Type B pancreatic cell (in vitro differentiated cells): ENCODE measurements around the gene XPC. TPM values are rescaled to one million over a fixed set of nuclear protein-coding genes. Genes with fewer than 3 reads are reported as not detected.

ENCODE experiments used
- DNase-seq: peaks from one replicate; pipeline ENCODE4 v3.0.0; 2021; ENCODE audit warnings: mixed read lengths; ENCODE audit not compliant: unreplicated experiment; ENCODE audit errors: extremely low spot score
- H3K27ac Mint-ChIP-seq: 2 replicates; pipeline ENCODE4 v1.8.0; 2021; ENCODE audit warnings: mild to moderate bottlenecking, mixed read lengths
- H3K27me3 Mint-ChIP-seq: 2 replicates; pipeline ENCODE4 v1.8.0; 2021; ENCODE audit warnings: mixed read lengths
- H3K36me3 Mint-ChIP-seq: 2 replicates; pipeline ENCODE4 v1.8.0; 2021; ENCODE audit warnings: mixed read lengths
- H3K4me1 Mint-ChIP-seq: one replicate; pipeline ENCODE4 v1.8.0; 2021; ENCODE audit warnings: mixed read lengths; ENCODE audit not compliant: unreplicated experiment
- H3K4me3 Mint-ChIP-seq: 2 replicates; pipeline ENCODE4 v1.8.0; 2021; ENCODE audit warnings: mild to moderate bottlenecking, mixed read lengths
- H3K9me3 Mint-ChIP-seq: 2 replicates; pipeline ENCODE4 v1.8.0; 2021; ENCODE audit warnings: mixed read lengths
- total RNA-seq: library from RNA; stranded (reverse); gene quantifications from 2 replicates; pipeline ENCODE4 v1.2.1, GENCODE V29; 2021; ENCODE audit warnings: low replicate concordance
- TF ChIP-seq, protein P1 (sequence below): fragments of 200-600 bp; sonication (generic); conservative IDR thresholded peaks from 2 replicates; pipeline ENCODE4 v1.5.0; 2021; ENCODE audit warnings: antibody characterized with exemption, mild to moderate bottlenecking

Gene XPC
- total RNA-seq, 1 donor from 2014 or later: 44.2 TPM

DNA sequence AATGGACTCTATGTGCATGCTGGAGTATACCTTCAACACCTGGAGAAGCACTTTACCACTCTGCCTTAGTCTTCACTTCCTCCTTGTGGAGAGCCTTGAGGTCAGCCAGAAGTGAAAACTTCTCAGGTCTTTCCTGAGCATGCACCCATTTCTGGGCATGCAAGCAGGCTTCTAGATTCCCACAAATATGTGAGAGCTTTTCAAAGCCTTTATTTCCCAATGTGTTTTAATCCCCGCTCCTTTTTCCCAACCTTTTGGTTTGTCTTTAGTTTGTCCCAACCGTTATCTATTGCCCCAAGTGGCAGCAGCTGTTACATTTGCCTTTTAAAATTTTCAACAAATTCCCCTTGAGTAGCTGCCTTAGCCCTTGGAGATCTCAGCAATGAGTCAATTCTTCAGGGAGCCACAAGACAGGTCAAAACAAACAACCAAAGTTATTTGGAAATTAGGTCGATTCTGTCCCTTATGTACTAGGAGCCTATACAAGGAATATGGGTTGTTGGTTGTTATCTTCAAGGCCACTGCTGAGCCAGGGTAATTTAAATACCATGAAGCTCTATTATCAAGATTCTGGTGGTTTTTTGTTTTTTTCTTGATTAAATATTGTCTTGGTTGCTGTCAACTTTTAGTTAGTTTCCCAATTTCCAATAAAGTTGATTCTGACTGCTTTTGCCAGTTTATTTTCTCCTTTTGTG, 44.6 kb upstream of the XPC start:
- H3K36me3 Mint-ChIP-seq: no peaks in the 10 kb centered on the region
- DNase-seq: no peak
- no peak overlapping the region for H3K4me3 Mint-ChIP-seq
- TF ChIP-seq, protein P1, sequence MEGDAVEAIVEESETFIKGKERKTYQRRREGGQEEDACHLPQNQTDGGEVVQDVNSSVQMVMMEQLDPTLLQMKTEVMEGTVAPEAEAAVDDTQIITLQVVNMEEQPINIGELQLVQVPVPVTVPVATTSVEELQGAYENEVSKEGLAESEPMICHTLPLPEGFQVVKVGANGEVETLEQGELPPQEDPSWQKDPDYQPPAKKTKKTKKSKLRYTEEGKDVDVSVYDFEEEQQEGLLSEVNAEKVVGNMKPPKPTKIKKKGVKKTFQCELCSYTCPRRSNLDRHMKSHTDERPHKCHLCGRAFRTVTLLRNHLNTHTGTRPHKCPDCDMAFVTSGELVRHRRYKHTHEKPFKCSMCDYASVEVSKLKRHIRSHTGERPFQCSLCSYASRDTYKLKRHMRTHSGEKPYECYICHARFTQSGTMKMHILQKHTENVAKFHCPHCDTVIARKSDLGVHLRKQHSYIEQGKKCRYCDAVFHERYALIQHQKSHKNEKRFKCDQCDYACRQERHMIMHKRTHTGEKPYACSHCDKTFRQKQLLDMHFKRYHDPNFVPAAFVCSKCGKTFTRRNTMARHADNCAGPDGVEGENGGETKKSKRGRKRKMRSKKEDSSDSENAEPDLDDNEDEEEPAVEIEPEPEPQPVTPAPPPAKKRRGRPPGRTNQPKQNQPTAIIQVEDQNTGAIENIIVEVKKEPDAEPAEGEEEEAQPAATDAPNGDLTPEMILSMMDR: no peak
- no peaks in the 10 kb centered on the region for H3K27me3 Mint-ChIP-seq
- peaks cover 6% of the 10 kb centered on the region for H3K9me3 Mint-ChIP-seq
- H3K27ac Mint-ChIP-seq: no peak overlapping the region
- peaks cover 17% of the 10 kb centered on the region for H3K4me1 Mint-ChIP-seq

DNA sequence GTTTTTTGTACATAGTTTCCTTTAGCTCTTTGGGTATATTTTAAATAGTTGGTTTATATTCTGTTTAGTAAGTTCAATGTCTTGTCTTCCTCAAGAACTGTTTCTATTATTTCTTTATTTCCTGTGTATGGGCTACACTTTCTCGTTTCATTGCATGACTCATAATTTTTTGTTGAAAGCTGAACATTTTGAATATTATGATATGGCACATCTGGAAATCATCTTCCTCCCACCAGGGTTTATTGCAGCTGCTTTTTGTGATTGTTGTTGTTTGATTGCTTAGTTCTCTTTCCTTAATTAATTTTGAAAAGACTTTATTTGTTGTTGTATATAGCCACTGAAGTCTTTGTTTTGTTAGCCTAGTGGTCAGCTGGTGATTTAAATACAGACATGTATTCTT, 44.1 kb upstream of the XPC start:
- Mint-ChIP-seq H3K27ac (no peak overlapping the region), H3K4me1 (peaks cover 17% of the 10 kb centered on the region), H3K4me3 (no peak overlapping the region), H3K27me3 (no peaks in the 10 kb centered on the region), H3K36me3 (no peaks in the 10 kb centered on the region), H3K9me3 (peaks cover 6% of the 10 kb centered on the region)
- no peak for DNase-seq
- TF ChIP-seq, protein P1: no peak

DNA sequence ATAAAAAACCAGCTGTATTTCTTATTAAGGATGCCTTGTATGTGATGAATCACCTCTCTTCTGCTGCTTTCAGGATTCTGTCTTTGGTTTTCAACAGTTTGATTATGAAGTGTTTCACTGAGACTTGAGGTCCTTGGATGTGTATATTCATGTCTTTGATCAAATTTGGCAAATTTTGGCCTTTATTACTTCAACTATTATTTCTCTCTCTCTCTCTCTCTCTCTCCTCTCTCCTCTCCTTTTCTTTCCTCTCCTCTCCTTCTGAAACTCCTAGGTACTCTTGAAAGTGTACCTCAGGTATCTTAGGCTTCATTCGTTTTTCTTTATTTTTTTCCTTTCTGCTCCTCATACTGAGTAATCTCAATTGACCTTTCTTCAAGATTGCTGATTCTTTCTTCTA, 43.5 kb upstream of the XPC start:
- H3K4me3 Mint-ChIP-seq: no peak overlapping the region
- DNase-seq: no peak
- peaks cover 6% of the 10 kb centered on the region for H3K9me3 Mint-ChIP-seq
- TF ChIP-seq, protein P1: no peak
- H3K36me3 Mint-ChIP-seq: no peaks in the 10 kb centered on the region
- H3K27ac Mint-ChIP-seq: no peak overlapping the region
- H3K4me1 Mint-ChIP-seq: peaks cover 17% of the 10 kb centered on the region
- H3K27me3 Mint-ChIP-seq: no peaks in the 10 kb centered on the region

DNA sequence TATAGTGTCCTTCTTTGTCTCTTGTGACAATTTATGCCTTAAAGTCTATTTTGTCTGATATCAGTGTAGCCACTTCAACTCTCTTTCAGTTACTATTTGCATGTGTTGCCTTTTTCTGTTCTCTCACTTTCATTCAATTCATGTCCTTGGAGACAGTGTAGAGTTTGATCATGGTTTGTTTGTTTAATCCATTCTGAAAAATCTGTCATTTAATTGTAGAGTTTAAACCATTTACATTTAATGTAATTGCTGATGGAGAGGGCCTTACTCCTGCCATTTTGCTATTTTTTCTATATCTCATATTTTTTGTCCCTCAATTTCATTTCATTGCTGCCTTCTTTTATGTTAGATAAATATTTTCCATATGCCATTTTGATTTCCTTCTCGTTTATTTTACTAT, 42.5 kb upstream of the XPC start:
- no peak overlapping the region for H3K4me3 Mint-ChIP-seq

DNA sequence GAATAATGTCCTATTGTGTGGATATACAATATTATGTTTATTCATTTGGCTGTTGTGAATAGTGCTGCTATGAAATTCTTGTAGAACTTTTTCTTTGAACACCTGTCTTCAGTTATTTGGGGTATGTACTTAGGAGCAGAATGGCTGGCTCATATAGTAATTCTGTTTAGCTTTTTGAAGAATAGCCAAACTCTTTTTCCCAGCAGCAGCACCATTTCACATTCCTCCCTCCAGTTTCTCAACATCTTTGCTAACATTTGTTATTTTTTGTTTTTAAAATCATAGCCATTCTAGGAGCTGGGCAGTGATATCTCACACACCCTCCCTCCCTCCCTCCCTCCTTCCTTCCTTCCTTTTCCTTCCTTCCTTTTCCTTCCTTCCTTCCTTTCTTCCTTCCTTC, 40.0 kb upstream of the XPC start:
- DNase-seq: no peak
- Mint-ChIP-seq H3K36me3 (no peaks in the 10 kb centered on the region), H3K4me1 (no peaks in the 10 kb centered on the region), H3K27ac (no peak overlapping the region), H3K4me3 (no peak overlapping the region), H3K27me3 (no peaks in the 10 kb centered on the region), H3K9me3 (peaks cover 6% of the 10 kb centered on the region)
- TF ChIP-seq, protein P1: no peak

More for the DNA sequence above, 42.5 kb upstream of the XPC start:
- DNase-seq: no peak
- Mint-ChIP-seq H3K27me3 (no peaks in the 10 kb centered on the region), H3K36me3 (no peaks in the 10 kb centered on the region), H3K4me1 (peaks cover 13% of the 10 kb centered on the region), H3K27ac (no peak overlapping the region), H3K9me3 (peaks cover 6% of the 10 kb centered on the region)
- TF ChIP-seq, protein P1: no peak
